ENCODE measurements around the gene UBN1.

- TF ChIP-seq EZH2 (IDR thresholded peaks at IDR 0.05) (no peak), POLR2AphosphoS5 (IDR thresholded peaks at IDR 0.05; ENCODE audit: borderline replicate concordance, low read depth, low read length) (no peak)
Measured at GRCh38 chr16:4874666-4875065, 27.4 kb downstream of the UBN1 start.

All from SK-N-MC (cell line).